ENCODE results near the gene GRIK4.

DNA sequence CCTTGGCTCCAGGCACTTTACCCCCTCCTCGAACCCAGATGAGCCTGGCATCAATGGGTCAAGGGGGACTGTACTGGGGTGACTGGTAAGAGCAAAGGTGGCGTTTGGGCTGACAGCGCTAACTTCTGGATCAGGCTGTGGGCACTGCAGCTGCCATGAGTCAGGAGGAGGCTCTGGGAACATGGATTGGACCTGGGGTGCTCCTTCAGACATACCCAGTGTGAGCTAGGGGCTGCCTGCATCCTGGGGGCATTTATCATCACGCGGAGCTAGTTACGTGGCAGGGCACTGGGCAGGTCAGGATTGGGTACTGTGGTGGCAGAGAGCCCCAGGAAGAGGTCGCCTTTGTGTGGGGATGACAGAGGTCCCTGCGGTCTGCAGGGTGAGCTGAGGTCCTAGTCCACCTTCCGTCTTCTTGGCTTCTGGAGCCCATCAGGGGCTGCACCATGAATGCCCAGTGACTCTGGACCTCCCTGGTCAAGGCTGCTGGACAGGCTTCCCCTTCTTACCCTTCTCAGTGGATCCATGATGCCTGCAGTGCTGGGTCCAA, 13.1 kb downstream of the GRIK4 start:
- TF ChIP-seq POLR2A (IDR thresholded peaks at IDR 0.05) = no peak
- TF ChIP-seq, protein P1, sequence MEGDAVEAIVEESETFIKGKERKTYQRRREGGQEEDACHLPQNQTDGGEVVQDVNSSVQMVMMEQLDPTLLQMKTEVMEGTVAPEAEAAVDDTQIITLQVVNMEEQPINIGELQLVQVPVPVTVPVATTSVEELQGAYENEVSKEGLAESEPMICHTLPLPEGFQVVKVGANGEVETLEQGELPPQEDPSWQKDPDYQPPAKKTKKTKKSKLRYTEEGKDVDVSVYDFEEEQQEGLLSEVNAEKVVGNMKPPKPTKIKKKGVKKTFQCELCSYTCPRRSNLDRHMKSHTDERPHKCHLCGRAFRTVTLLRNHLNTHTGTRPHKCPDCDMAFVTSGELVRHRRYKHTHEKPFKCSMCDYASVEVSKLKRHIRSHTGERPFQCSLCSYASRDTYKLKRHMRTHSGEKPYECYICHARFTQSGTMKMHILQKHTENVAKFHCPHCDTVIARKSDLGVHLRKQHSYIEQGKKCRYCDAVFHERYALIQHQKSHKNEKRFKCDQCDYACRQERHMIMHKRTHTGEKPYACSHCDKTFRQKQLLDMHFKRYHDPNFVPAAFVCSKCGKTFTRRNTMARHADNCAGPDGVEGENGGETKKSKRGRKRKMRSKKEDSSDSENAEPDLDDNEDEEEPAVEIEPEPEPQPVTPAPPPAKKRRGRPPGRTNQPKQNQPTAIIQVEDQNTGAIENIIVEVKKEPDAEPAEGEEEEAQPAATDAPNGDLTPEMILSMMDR (IDR thresholded peaks at IDR 0.05) = no peak
